Keratinocyte (primary cell): ENCODE data around the gene MED17. TPM values are rescaled to one million over a fixed set of nuclear protein-coding genes. Genes with fewer than 3 reads are reported as not detected.

ENCODE experiments used
- DNase-seq: peaks from one replicate; pipeline ENCODE4 v3.0.0-alpha.2; 2011; ENCODE audit warnings: low read depth, missing footprints, low spot score
- FAIRE-seq: peaks from 2 replicates; lab custom pipeline; 2011; peaks lifted over from hg19 to GRCh38; lab: Jason Lieb, UNC
- H2AFZ ChIP-seq: 2 replicates; pipeline ENCODE4 v1.6.0; 2012; ENCODE audit warnings: low read length, control low read depth, inconsistent platforms; ENCODE audit not compliant: control insufficient read depth
- H3K27ac ChIP-seq: 2 replicates; pipeline ENCODE4 v1.5.1; 2011; ENCODE audit warnings: low read length; ENCODE audit not compliant: control insufficient read depth, insufficient read depth
- H3K27me3 ChIP-seq: 3 replicates; pipeline ENCODE4 v1.6.0; 2011; ENCODE audit warnings: low read length; ENCODE audit not compliant: control insufficient read depth, insufficient read depth; ENCODE audit errors: extremely low read depth
- H3K36me3 ChIP-seq, 2 experiments: 2 replicates in 1 of 2; 3 replicates in 1 of 2; pipeline ENCODE4 v1.5.1; 2011; ENCODE audit warnings: low read length in 2 of 2, mild to moderate bottlenecking in 1 of 2; ENCODE audit not compliant: control insufficient read depth in 2 of 2, insufficient read depth in 2 of 2; ENCODE audit errors: extremely low read depth in 1 of 2
- H3K4me1 ChIP-seq: 3 replicates; pipeline ENCODE4 v1.5.1; 2011; ENCODE audit warnings: low read length; ENCODE audit not compliant: control insufficient read depth, insufficient read depth; ENCODE audit errors: extremely low read depth
- H3K4me2 ChIP-seq: 3 replicates; pipeline ENCODE4 v1.6.0; 2011; ENCODE audit warnings: low read depth, low read length; ENCODE audit not compliant: control insufficient read depth, insufficient read depth; ENCODE audit errors: extremely low read depth
- H3K4me3 ChIP-seq, 3 experiments: fragments of 200-600 bp in 1 of 3; sonication (generic) in 1 of 3; 2 replicates in 2 of 3; 3 replicates in 1 of 3; pipeline ENCODE4 v1.5.1; 2011 to 2016; ENCODE audit warnings: low read length in 3 of 3, mild to moderate bottlenecking in 3 of 3, control low read depth in 2 of 3, inconsistent platforms in 1 of 3, low read depth in 1 of 3, mixed read lengths in 1 of 3, mixed run types in 1 of 3, moderate library complexity in 1 of 3; ENCODE audit not compliant: control insufficient read depth in 2 of 3, insufficient read depth in 2 of 3; ENCODE audit errors: extremely low read depth in 1 of 3
- H3K79me2 ChIP-seq: 2 replicates; pipeline ENCODE4 v1.6.0; 2012; ENCODE audit warnings: low read length; ENCODE audit not compliant: control insufficient read depth, insufficient read depth
- H3K9ac ChIP-seq: 3 replicates; pipeline ENCODE4 v1.6.0; 2011; ENCODE audit warnings: low read length; ENCODE audit not compliant: control insufficient read depth, insufficient read depth; ENCODE audit errors: extremely low read depth
- H3K9me1 ChIP-seq: 3 replicates; pipeline ENCODE4 v1.6.0; 2011; ENCODE audit warnings: low read length; ENCODE audit not compliant: control insufficient read depth, insufficient read depth; ENCODE audit errors: extremely low read depth
- H3K9me3 ChIP-seq: 2 replicates; pipeline ENCODE4 v1.5.1; 2012; ENCODE audit warnings: low read depth, low read length; ENCODE audit not compliant: control insufficient read depth
- H4K20me1 ChIP-seq: 3 replicates; pipeline ENCODE4 v1.6.0; 2011; ENCODE audit warnings: low read length; ENCODE audit not compliant: control insufficient read depth, insufficient read depth; ENCODE audit errors: extremely low read depth
- EZH2 ChIP-seq: IDR thresholded peaks from one replicate; pipeline ENCODE4 v1.6.1; 2012; ENCODE audit warnings: inconsistent platforms, mild to moderate bottlenecking, low read length, moderate library complexity
- dilution Hi-C: fragments of 300-500 bp; cut with MboI; formaldehyde crosslinking; loops from one replicate; pipeline ENCODE4 v1.7.0; 2020; ENCODE audit warnings: low sequenced_read_pairs; ENCODE audit not compliant: extremely low pct_ligation_motif_present
- polyA plus RNA-seq, 5 experiments: library from polyadenylated mRNA; depleted of rRNA in 3 of 5; stranded (reverse) in 3 of 5; stranded (forward) in 1 of 5; unstranded in 1 of 5; fragments of >200 nt; gene quantifications; 1 replicate in 1 of 5; 2 replicates in 3 of 5; 3 replicates in 1 of 5; pipeline versions ENCODE4 v1.2.1 to v1.2.3, GENCODE V29; 2011 to 2012; ENCODE audit warnings: missing spikeins in 2 of 5, low read depth in 1 of 5, low replicate concordance in 1 of 5
- TF ChIP-seq, protein P1 (sequence below), 3 experiments: IDR thresholded peaks in 1 of 3; conservative IDR thresholded peaks in 1 of 3; optimal IDR thresholded peaks in 1 of 3; 2 replicates in 2 of 3; 3 replicates in 1 of 3; pipeline versions ENCODE3 to v1.5.1; 2011; ENCODE audit warnings: low read length in 3 of 3, mild to moderate bottlenecking in 3 of 3, moderate library complexity in 2 of 3, control low read depth in 1 of 3, inconsistent platforms in 1 of 3; ENCODE audit not compliant: insufficient read depth in 2 of 3; ENCODE audit errors: extremely low read depth in 1 of 3

MED17 gene
- polyA plus RNA-seq, 1 donor (not counting 4 experiments of a cell fraction or from before 2014, with no cell fraction given), result 25.1 TPM

DNA sequence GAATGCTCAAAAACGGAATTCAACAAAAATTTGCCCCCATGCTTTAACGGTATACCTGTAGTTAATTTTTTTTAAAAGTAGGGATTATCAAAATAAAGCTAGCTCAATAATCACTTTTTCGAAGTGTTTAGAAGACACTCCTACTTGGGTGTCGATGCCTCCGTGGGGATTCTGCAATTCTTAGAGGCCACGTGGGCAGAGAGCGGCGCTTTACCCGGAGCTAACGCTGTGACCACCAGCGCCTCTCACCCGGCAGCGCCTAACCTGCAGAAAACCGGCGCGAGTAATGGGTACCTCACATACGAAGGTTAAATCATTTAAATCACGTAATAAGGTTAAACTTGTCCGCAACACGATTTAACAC is 43.4 kb upstream of the MED17 start:
- H3K9me3 ChIP-seq, result no peaks in the 10 kb centered on the region
- no peak for FAIRE-seq
- H4K20me1 ChIP-seq, result peaks cover 22% of the 10 kb centered on the region
- peak overlapping the region; percentile 76 to 92 (median 87) for H3K4me3 ChIP-seq
- H3K27me3 ChIP-seq, result no peaks in the 10 kb centered on the region
- no peaks in the 10 kb centered on the region for H3K9me1 ChIP-seq
- H3K36me3 ChIP-seq, result peaks cover 11 to 30% of the 10 kb centered on the region in 2 experiments
- peaks cover 55% of the 10 kb centered on the region for H3K79me2 ChIP-seq
- no peak overlapping the region for H2AFZ ChIP-seq
- TF ChIP-seq, protein P1, sequence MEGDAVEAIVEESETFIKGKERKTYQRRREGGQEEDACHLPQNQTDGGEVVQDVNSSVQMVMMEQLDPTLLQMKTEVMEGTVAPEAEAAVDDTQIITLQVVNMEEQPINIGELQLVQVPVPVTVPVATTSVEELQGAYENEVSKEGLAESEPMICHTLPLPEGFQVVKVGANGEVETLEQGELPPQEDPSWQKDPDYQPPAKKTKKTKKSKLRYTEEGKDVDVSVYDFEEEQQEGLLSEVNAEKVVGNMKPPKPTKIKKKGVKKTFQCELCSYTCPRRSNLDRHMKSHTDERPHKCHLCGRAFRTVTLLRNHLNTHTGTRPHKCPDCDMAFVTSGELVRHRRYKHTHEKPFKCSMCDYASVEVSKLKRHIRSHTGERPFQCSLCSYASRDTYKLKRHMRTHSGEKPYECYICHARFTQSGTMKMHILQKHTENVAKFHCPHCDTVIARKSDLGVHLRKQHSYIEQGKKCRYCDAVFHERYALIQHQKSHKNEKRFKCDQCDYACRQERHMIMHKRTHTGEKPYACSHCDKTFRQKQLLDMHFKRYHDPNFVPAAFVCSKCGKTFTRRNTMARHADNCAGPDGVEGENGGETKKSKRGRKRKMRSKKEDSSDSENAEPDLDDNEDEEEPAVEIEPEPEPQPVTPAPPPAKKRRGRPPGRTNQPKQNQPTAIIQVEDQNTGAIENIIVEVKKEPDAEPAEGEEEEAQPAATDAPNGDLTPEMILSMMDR (optimal IDR thresholded peaks at IDR 0.05 in 1 of 3, IDR thresholded peaks at IDR 0.05 in 1 of 3, conservative IDR thresholded peaks at IDR 0.05 in 1 of 3; ENCODE audit: extremely low read depth in 1 of 3, insufficient read depth in 2 of 3, low read length in 3 of 3), result no peak
- no peak for TF ChIP-seq EZH2
- no peak for DNase-seq
- peaks cover 22% of the 10 kb centered on the region for H3K4me1 ChIP-seq
- peak overlapping the region; percentile 98 for H3K9ac ChIP-seq
- dilution Hi-C loops, result no loop called here
- H3K4me2 ChIP-seq, result peak overlapping the region; percentile 92
- peak overlapping the region; percentile 92 for H3K27ac ChIP-seq

DNA sequence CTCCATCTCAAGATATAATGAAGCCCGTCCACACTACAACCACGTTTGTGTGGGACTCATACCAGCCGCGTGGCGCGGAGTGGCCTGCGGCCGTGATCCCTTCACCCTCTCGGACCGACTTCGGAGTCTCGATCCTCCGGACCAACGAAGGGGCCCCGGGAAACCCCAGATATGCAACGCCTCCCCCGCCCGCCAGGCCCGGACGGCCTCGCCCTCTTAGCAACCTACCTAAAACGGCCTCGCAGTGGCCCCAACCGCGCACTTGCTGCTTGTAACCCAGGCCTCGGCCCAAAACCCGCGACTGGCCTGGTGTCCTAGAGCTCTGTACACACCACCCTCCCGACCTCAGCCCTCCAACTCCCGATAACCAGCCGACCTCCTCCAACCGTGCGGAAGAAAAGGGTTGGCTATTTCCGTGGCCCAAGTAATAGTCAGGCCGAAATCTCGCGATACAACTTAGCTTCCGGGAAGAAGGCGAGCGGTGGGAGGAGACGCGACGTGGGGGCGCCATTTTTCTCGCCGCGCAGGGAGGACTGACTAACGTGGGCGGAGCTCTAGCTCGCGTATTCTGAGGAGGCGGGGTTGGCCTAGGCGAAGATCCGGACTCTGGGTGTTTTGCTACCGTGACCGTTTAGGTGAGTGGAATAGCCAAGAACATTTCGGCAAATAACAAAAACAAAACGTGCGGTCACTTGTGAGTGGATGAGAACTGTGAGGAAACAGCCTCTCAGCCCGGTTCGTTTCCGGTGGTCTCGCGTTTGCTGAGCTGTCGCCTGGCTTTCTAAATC is 42.8 kb upstream of the MED17 start, which contains the start of the genes C11orf54 and TAF1D:
Gene C11orf54 (plus strand): TSS at position 579 of the 788 bp plus-strand sequence. CDS start 5,722 bp downstream, outside the sequence.
Gene TAF1D (minus strand): TSS at position 402 of the 788 bp plus-strand sequence. CDS start 2,191 bp downstream, outside the sequence.
- Histone ChIP-seq H2AFZ (peak within 1 kb of the TSS; percentile 100), H3K4me2 (peak within 1 kb of the TSS; percentile 98), H3K9ac (peak within 1 kb of the TSS; percentile 98), H3K36me3 (peaks cover 9 to 29% of the 10 kb centered on the region in 2 experiments), H3K79me2 (peaks cover 50% of the 10 kb centered on the region), H3K4me1 (peaks cover 17% of the 10 kb centered on the region), H3K9me1 (no peaks in the 10 kb centered on the region), H3K27me3 (no peaks in the 10 kb centered on the region), H3K27ac (peak within 1 kb of the TSS; percentile 92), H3K9me3 (no peaks in the 10 kb centered on the region), H3K4me3 (peak within 1 kb of the TSS; percentile 76 to 92 (median 87)), H4K20me1 (peaks cover 19% of the 10 kb centered on the region)
- dilution Hi-C loops, result no loop called here
- FAIRE-seq (peak; percentile 71), DNase-seq (peak; percentile 83)
- TF ChIP-seq, protein P1 (optimal IDR thresholded peaks at IDR 0.05 in 1 of 3, IDR thresholded peaks at IDR 0.05 in 1 of 3, conservative IDR thresholded peaks at IDR 0.05 in 1 of 3; ENCODE audit: extremely low read depth in 1 of 3, insufficient read depth in 2 of 3, low read length in 3 of 3), result peak in 1 of 3 experiments; percentile 6
- no peak for TF ChIP-seq EZH2
